HEK293T (cell line): ENCODE data around the gene IL17RD.

Source experiments
- CTCF ChIA-PET: fragments of 350-600 bp; formaldehyde crosslinking; extraction: SDS; loops from one replicate; lab custom pipeline; 2021; ENCODE audit warnings: antibody characterized with exemption, inconsistent platforms; lab: Yijun Ruan, JAX
- POLR2A ChIA-PET: fragments of 350-600 bp; formaldehyde crosslinking; extraction: SDS; loops from one replicate; lab custom pipeline; 2020; ENCODE audit warnings: antibody characterized with exemption, inconsistent platforms; lab: Yijun Ruan, JAX
- DNase-seq: peaks from one replicate; pipeline ENCODE4 v3.0.0; 2012; ENCODE audit warnings: mixed read lengths; ENCODE audit errors: extremely low spot score
- ARNT ChIP-seq: fragments of 450-650 bp; IDR thresholded peaks from 2 replicates; pipeline ENCODE4 v1.6.1; 2017; ENCODE audit warnings: mild to moderate bottlenecking
- BHLHE40 ChIP-seq: fragments of 450-650 bp; IDR thresholded peaks from 2 replicates; pipeline ENCODE4 v1.6.1; 2016; ENCODE audit warnings: mild to moderate bottlenecking, moderate library complexity, borderline replicate concordance
- CTBP1 ChIP-seq: fragments of 450-650 bp; IDR thresholded peaks from 2 replicates; pipeline ENCODE4 v1.6.1; 2016; ENCODE audit warnings: borderline replicate concordance
- ELF4 ChIP-seq: fragments of 450-650 bp; IDR thresholded peaks from 2 replicates; pipeline ENCODE4 v1.6.1; 2017; ENCODE audit warnings: antibody characterized with exemption
- FOXA1 ChIP-seq: fragments of 450-650 bp; IDR thresholded peaks from 2 replicates; pipeline ENCODE4 v1.6.1; 2016; ENCODE audit warnings: mild to moderate bottlenecking
- FOXK2 ChIP-seq: fragments of 450-650 bp; IDR thresholded peaks from 2 replicates; pipeline ENCODE4 v1.6.1; 2016; ENCODE audit warnings: mild to moderate bottlenecking
- FOXM1 ChIP-seq: fragments of 450-650 bp; IDR thresholded peaks from 2 replicates; pipeline ENCODE4 v1.6.1; 2017; ENCODE audit warnings: mild to moderate bottlenecking, borderline replicate concordance
- HDGF ChIP-seq: fragments of 450-650 bp; IDR thresholded peaks from 2 replicates; pipeline ENCODE4 v1.6.1; 2017; ENCODE audit warnings: antibody characterized with exemption, borderline replicate concordance
- L3MBTL2 ChIP-seq: fragments of 450-650 bp; conservative IDR thresholded peaks from 2 replicates; pipeline ENCODE4 v1.6.1; 2016; ENCODE audit warnings: mild to moderate bottlenecking
- LEF1 ChIP-seq: fragments of 450-650 bp; IDR thresholded peaks from 2 replicates; pipeline ENCODE4 v1.6.1; 2017; ENCODE audit warnings: mild to moderate bottlenecking, borderline replicate concordance
- NFRKB ChIP-seq: fragments of 450-650 bp; IDR thresholded peaks from 2 replicates; pipeline ENCODE4 v1.6.1; 2016; ENCODE audit warnings: mild to moderate bottlenecking, moderate library complexity
- SP1 ChIP-seq: fragments of 450-650 bp; IDR thresholded peaks from 2 replicates; pipeline ENCODE4 v1.6.1; 2017
- SUZ12 ChIP-seq: fragments of 450-650 bp; IDR thresholded peaks from 2 replicates; pipeline ENCODE4 v1.6.1; 2016; ENCODE audit warnings: mild to moderate bottlenecking
- TARDBP ChIP-seq: fragments of 450-650 bp; IDR thresholded peaks from 2 replicates; pipeline ENCODE4 v1.6.1; 2016
- ZNF384 ChIP-seq: fragments of 450-650 bp; IDR thresholded peaks from 2 replicates; pipeline ENCODE4 v1.6.1; 2016
- TF ChIP-seq, protein P1 (sequence below): fragments of 450-650 bp; IDR thresholded peaks from 2 replicates; pipeline ENCODE4 v1.6.1; 2016

Gene IL17RD

DNA sequence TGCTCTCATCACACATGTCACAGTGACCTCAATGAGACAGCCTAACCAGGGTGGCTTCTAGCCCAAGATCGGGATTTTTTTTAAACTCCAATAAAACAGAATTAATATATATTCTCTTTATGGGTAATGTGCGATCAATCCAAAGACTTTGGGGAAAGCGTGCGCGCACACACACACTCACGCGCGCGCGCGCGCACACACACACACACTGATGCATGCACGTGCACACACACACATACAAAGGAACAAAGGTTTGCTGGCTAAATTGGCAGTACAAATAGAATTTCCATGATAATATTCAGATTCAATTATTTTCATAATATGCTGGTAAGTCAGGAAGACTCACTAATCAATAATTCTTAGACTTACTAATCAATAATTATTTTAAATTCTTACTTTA, 19.3 kb downstream of the IL17RD start:
- ChIA-PET CTCF (no interaction called here), POLR2A (no interaction called here)
- TF ChIP-seq, protein P1, sequence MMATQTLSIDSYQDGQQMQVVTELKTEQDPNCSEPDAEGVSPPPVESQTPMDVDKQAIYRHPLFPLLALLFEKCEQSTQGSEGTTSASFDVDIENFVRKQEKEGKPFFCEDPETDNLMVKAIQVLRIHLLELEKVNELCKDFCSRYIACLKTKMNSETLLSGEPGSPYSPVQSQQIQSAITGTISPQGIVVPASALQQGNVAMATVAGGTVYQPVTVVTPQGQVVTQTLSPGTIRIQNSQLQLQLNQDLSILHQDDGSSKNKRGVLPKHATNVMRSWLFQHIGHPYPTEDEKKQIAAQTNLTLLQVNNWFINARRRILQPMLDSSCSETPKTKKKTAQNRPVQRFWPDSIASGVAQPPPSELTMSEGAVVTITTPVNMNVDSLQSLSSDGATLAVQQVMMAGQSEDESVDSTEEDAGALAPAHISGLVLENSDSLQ: no peak
- TF ChIP-seq BHLHE40 (no peak), LEF1 (no peak), FOXA1 (no peak), SP1 (no peak), FOXK2 (no peak), ARNT (no peak), L3MBTL2 (no peak), HDGF (no peak), CTBP1 (no peak), ZNF384 (no peak), NFRKB (no peak), ELF4 (no peak), TARDBP (no peak)
- DNase-seq: no peak

DNA sequence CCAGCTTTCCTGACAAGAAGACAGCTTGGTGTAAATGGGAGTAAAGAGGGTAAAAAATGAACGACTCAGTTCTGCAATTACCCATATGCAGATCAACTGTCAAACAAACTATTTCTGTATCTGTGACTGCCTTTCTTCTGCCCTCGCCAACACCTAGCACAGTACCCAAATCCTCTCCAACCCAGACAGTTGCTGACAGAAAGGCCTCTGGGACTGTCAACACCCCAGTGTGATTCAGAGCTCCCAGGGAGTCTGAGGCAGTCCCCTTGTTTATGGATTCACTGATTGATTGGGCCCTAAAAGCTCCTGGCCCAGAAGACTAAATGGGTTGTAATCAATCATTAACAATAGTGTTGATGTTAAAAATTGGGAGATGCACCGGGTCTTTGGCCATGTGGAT, 20.2 kb downstream of the IL17RD start:
- no peak for DNase-seq
- TF ChIP-seq, protein P1: peak; percentile 17; the same call in 1 of the 2 replicates
- TF ChIP-seq FOXM1 (no peak), BHLHE40 (no peak), SUZ12 (no peak), NFRKB (no peak)
- ChIA-PET CTCF (interaction anchor here (0.7 kb wide), 1 partner anchor 9 kb away, joined by 3 read pairs; no protein-coding TSS in a partner anchor), POLR2A (no interaction called here)

DNA sequence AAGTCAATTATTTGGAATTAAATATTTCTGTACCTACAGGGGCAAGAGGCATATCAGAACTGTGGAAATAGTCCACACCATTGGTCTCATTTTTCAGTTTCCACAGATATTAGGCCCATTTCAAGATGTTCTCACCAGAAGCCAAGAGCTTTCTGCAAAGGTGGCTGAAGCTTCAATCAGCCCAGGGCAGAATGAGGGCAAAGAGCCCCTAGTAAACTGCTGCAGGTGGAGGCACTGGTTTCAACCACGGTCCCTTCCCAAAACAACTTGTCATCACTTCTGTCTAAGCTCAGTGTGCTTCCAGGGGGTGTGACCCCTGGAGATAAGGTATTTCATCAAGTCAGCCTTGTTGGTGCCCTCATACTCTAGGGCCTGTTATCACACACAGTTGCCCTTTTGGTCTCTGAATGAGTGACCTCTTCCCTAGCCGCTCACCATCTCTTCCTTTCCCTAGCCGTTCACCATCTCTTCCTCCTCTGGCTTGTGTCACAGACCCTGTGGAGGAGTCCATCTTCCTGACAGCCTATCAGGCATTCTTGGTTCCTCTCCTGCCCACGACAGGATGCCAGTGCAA, 21.2 kb downstream of the IL17RD start:
- TF ChIP-seq TARDBP (no peak), SUZ12 (no peak), NFRKB (no peak), ARNT (no peak), FOXA1 (no peak)
- TF ChIP-seq, protein P1: no peak
- ChIA-PET POLR2A (no interaction called here), CTCF (interaction anchor here (0.7 kb wide), 1 partner anchor 10 kb away, joined by 3 read pairs; no protein-coding TSS in a partner anchor)
- no peak for DNase-seq

- ChIA-PET CTCF (no interaction called here), POLR2A (interaction anchor here (1.0 kb wide), 1 partner anchor 21 kb away, joined by 3 read pairs; no protein-coding TSS in a partner anchor)
- no peak for DNase-seq
- TF ChIP-seq TARDBP (no peak), L3MBTL2 (no peak), CTBP1 (no peak), FOXM1 (no peak), SUZ12 (no peak), FOXA1 (no peak), HDGF (no peak), LEF1 (no peak), ELF4 (no peak), NFRKB (no peak), FOXK2 (no peak), ZNF384 (no peak), BHLHE40 (no peak), SP1 (no peak), ARNT (no peak)
- TF ChIP-seq, protein P1: no peak
Observed at GRCh38 chr3:57142411-57142723, 22.8 kb downstream of the IL17RD start.

GRCh38 chr3:57141719-57142410, 23.3 kb downstream of the IL17RD start:
- no peak for DNase-seq
- ChIA-PET CTCF (interaction anchor here (0.8 kb wide), 1 partner anchor 16 kb away, joined by 3 read pairs; no protein-coding TSS in a partner anchor), POLR2A (interaction anchor here (1.0 kb wide), 1 partner anchor 22 kb away, joined by 3 read pairs; no protein-coding TSS in a partner anchor)
- TF ChIP-seq HDGF (no peak), BHLHE40 (no peak), ARNT (no peak), FOXK2 (no peak), L3MBTL2 (no peak), FOXA1 (no peak)
- TF ChIP-seq, protein P1: no peak
